Glutamatergic neuron (in vitro differentiated cells): Measurements from ENCODE around the gene MOGAT2. TPM values are rescaled to one million over a fixed set of nuclear protein-coding genes. Genes with fewer than 3 reads are reported as not detected.

Source experiments
- DNase-seq: peaks from one replicate; pipeline ENCODE4 v3.0.0; 2022
- H3K27ac Mint-ChIP-seq: one replicate; pipeline ENCODE4 v1.8.0; 2020; ENCODE audit warnings: mild to moderate bottlenecking, mixed read lengths, inconsistent platforms; ENCODE audit not compliant: unreplicated experiment
- H3K27me3 Mint-ChIP-seq: one replicate; pipeline ENCODE4 v1.8.0; 2020; ENCODE audit warnings: mild to moderate bottlenecking, moderate library complexity, mixed read lengths, inconsistent platforms; ENCODE audit not compliant: unreplicated experiment
- H3K36me3 Mint-ChIP-seq: one replicate; pipeline ENCODE4 v1.8.0; 2020; ENCODE audit warnings: mild to moderate bottlenecking, mixed read lengths, inconsistent platforms; ENCODE audit not compliant: unreplicated experiment
- H3K4me1 Mint-ChIP-seq: one replicate; pipeline ENCODE4 v1.8.0; 2020; ENCODE audit warnings: mild to moderate bottlenecking, low read depth, mixed read lengths, inconsistent platforms; ENCODE audit not compliant: unreplicated experiment
- H3K4me3 Mint-ChIP-seq: one replicate; pipeline ENCODE4 v1.8.0; 2020; ENCODE audit warnings: mild to moderate bottlenecking, mixed read lengths, inconsistent platforms; ENCODE audit not compliant: unreplicated experiment
- H3K9me3 Mint-ChIP-seq: one replicate; pipeline ENCODE4 v1.8.0; 2020; ENCODE audit warnings: mild to moderate bottlenecking, moderate library complexity, mixed read lengths, inconsistent platforms; ENCODE audit not compliant: unreplicated experiment
- CTCF ChIP-seq: fragments of 200-600 bp; sonication (generic); IDR thresholded peaks from one replicate; pipeline ENCODE4 v1.5.0; 2021; ENCODE audit not compliant: partially characterized antibody, unreplicated experiment
- total RNA-seq: library from RNA; stranded (reverse); fragmentation: NEBNext Ultra II Directional; extraction: Animal tissue kit (Norgen Biotek cat#: 25700); gene quantifications from one replicate; pipeline ENCODE4 v1.2.1, GENCODE V29; 2021; ENCODE audit not compliant: unreplicated experiment

MOGAT2 gene
- total RNA-seq, 1 donor from 2014 or later, result not detected

- Mint-ChIP-seq H3K4me1 (no peaks in the 10 kb centered on the region), H3K27me3 (peaks cover 10% of the 10 kb centered on the region), H3K9me3 (peaks cover 10% of the 10 kb centered on the region), H3K27ac (no peak overlapping the region), H3K36me3 (no peaks in the 10 kb centered on the region), H3K4me3 (peak overlapping the region; percentile 52)
- no peak for TF ChIP-seq CTCF
- no peak for DNase-seq
These were observed 51.5 kb downstream of the MOGAT2 start for GRCh38 chr11:75768909-75769771.

- Mint-ChIP-seq H3K36me3 (no peaks in the 10 kb centered on the region), H3K4me3 (no peak overlapping the region), H3K27ac (no peak overlapping the region), H3K4me1 (no peaks in the 10 kb centered on the region), H3K9me3 (peaks cover 10% of the 10 kb centered on the region), H3K27me3 (peaks cover 10% of the 10 kb centered on the region)
- TF ChIP-seq CTCF, result no peak
- no peak for DNase-seq
These were observed 52.5 kb downstream of the MOGAT2 start for GRCh38 chr11:75770102-75770501.

- H3K4me3 Mint-ChIP-seq, result no peak overlapping the region
- H3K4me1 Mint-ChIP-seq, result no peaks in the 10 kb centered on the region
- no peak for DNase-seq
- TF ChIP-seq CTCF, result no peak
- H3K9me3 Mint-ChIP-seq, result peaks cover 10% of the 10 kb centered on the region
- no peak overlapping the region for H3K27ac Mint-ChIP-seq
- peaks cover 5% of the 10 kb centered on the region for H3K27me3 Mint-ChIP-seq
- no peaks in the 10 kb centered on the region for H3K36me3 Mint-ChIP-seq
These were observed 54.2 kb downstream of the MOGAT2 start for GRCh38 chr11:75771646-75772410.

GRCh38 chr11:75773595-75774353, 56.1 kb downstream of the MOGAT2 start:
- H3K27ac Mint-ChIP-seq, result no peak overlapping the region
- peaks cover 5% of the 10 kb centered on the region for H3K27me3 Mint-ChIP-seq
- DNase-seq, result no peak
- TF ChIP-seq CTCF, result no peak
- no peaks in the 10 kb centered on the region for H3K4me1 Mint-ChIP-seq
- H3K36me3 Mint-ChIP-seq, result no peaks in the 10 kb centered on the region
- peaks cover 3% of the 10 kb centered on the region for H3K9me3 Mint-ChIP-seq
- no peak overlapping the region for H3K4me3 Mint-ChIP-seq
